HG03571 (cell line): ENCODE measurements around the gene DCAF4.
"Not testable (repeated sequence)": the region's sequence is repeated elsewhere in the genome, so short reads cannot be mapped to it uniquely, and the experiment has no call there.

Experiments used
- ATAC-seq: cut with Tn5 transposase; IDR thresholded peaks from one replicate; pipeline ENCODE4 v1.9.1; 2021; ENCODE audit not compliant: unreplicated experiment

DCAF4 gene

GRCh38 chr14:72929316-72930080 is 3.2 kb downstream of the DCAF4 start:
- ATAC-seq, result no peak

GRCh38 chr14:72932893-72933292 is 6.6 kb downstream of the DCAF4 start:
- ATAC-seq, result no peak

- ATAC-seq, result no peak
Measured at GRCh38 chr14:72939630-72940029, 13.4 kb downstream of the DCAF4 start.

GRCh38 chr14:72941286-72941985 is 15.2 kb downstream of the DCAF4 start:
- no peak for ATAC-seq

DNA sequence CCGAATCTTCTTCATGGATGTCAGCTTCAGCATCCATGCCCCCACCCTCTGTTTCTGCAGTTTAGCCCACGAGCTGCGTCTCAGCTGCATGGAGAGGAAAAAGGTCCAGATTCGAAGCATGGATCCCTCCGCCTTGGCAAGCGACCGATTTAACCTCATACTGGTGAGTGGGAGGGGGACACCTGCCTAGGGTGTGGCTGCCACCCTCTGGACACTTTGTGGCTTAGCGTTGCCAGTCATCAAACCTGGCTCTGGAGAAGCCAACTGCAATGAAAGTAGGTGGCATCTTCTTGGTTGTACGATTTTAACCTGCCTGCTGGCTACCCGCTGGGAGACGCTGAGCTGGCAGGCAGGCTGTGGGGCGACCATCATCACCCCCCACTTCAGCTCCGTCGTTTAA is 16.7 kb downstream of the DCAF4 start:
- no peak for ATAC-seq

DNA sequence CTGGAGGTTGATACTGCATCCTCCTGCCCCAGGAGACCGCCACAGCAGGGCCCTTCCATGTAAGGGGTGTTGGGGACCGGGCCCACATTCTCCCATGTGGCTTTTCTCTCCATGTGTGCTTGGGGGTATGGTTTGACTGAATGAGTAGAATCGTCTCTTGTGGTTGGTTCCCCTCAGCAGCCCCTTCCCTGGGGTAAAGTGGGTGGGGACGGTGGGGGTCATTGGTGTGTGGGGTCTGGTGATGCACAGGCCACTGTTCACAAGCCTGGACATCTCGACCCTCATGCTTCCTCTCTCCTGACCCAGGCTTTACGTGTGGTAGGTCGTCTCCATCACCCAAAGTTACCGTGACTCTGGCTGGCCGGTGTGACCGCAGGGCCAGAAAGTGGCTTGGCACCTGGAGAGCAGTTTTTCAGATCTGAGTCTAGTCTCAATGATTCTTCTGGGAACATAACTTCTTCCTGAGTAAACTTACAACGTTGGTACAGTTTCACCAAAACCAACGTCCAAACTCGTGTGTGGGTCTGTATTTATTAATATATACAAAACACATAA is 17.7 kb downstream of the DCAF4 start:
- no peak for ATAC-seq

GRCh38 chr14:72945356-72946027 is 19.2 kb downstream of the DCAF4 start:
- ATAC-seq, result no peak

- no peak for ATAC-seq
Measured at GRCh38 chr14:72946491-72946890, 20.2 kb downstream of the DCAF4 start.

- no peak for ATAC-seq
Measured at GRCh38 chr14:72947366-72948160, 21.3 kb downstream of the DCAF4 start.

GRCh38 chr14:72948481-72949138 is 22.3 kb downstream of the DCAF4 start:
- no peak for ATAC-seq

- ATAC-seq, result no peak
Measured at GRCh38 chr14:72952171-72952570, 25.9 kb downstream of the DCAF4 start.

DNA sequence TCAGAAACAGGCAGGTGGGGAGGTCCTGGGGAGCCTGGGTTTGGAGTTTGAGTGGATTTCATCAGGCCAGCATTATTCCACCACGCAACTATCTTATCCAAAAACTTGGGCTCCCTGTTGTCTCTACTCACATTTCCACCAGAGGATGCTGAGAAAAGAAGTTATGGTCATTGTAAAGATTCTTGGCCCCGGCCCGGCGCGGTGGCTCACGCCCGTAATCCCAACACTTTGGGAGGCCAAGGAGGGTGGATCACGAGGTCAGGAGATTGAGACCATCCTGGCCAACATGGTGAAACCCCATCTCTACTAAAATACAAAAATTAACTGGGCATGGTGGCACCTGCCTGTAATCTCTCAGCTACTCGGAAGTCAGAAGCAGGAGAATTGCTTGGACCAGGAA is 30.5 kb downstream of the DCAF4 start:
- not testable (repeated sequence) for ATAC-seq

- ATAC-seq, result no peak
Measured at GRCh38 chr14:72957213-72957612, 30.9 kb downstream of the DCAF4 start.

GRCh38 chr14:72958548-72958947 is 32.3 kb downstream of the DCAF4 start:
- no peak for ATAC-seq

- ATAC-seq, result not testable (repeated sequence)
Measured at GRCh38 chr14:72961016-72961415, 34.8 kb downstream of the DCAF4 start.

DNA sequence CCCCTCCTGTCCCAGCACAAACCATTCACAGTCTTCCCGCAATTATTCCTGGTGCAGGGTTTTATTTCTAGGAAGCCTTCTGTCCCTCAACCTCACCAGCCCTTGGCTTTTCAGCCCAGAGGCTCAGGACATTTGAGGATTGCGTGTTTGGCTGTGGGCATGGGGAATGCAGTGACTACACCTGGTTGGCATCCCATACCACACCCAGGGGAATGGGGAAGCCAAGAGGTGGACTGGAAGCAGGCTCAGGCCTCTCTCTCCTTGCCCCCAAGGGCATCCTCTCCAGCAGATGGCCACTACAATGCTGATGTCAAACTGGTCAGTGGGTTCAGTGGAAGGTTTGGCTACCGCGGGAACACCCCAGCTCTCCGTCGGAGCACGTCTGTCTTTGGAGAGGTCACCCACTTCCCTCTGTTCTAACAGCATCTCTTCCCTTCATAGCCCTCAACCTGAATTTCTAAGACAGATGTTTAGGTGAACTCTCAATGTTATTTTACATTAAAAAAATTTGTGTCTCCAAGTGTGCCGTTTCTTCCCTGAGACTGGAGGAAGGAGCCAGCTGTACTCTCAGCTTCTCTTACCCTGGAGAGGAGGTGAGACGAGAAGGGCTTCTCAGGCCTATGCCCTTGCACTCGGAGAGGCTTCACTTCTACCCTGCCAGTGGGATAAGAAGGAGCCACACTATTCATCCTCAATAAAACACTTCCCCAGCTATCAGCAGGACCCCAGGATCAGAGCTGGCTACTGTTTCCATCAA is 35.5 kb downstream of the DCAF4 start:
- ATAC-seq, result no peak

DNA sequence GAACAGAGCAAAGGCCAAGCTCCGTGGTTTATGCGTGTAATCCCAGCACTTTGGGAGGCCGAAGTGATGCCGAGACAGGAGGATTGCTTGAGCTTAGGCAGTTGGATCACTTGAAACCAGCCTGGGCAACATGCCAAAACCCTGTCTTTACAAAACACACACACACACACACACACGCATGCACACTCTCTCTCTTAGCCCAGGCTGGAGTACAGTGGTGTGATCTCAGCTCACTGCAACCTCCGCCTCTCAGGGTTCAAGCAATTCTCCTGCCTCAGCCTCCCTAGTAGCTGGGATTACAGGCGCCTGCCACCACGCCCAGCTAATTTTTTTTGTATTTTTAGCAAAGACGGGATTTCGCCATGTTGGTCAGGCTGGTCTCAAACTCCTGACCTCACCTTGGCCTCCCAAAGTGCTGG is 36.1 kb downstream of the DCAF4 start:
- ATAC-seq, result not testable (repeated sequence)

DNA sequence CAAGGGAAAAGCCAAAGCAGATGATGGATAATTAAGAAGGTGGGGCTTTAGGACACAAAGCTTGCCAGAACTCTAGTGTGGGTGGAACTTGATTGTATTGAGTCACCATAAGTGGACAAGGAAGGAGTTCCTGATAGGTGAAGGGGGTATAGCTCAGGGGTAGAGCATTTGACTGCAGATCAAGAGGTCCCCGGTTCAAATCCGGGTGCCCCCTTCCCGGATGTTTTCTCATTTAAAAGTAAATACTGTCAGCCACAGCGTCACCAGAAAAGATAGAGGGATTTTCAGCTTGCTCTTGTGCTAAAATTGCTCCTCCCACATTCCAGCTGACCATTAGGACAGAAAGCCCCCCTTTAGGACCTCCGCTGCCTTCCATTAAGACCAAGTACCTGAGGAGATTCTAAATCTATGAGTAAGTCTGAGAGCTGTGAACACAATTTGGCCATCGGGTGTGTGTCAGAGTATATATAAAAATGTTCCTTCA is 36.6 kb downstream of the DCAF4 start:
- no peak for ATAC-seq

DNA sequence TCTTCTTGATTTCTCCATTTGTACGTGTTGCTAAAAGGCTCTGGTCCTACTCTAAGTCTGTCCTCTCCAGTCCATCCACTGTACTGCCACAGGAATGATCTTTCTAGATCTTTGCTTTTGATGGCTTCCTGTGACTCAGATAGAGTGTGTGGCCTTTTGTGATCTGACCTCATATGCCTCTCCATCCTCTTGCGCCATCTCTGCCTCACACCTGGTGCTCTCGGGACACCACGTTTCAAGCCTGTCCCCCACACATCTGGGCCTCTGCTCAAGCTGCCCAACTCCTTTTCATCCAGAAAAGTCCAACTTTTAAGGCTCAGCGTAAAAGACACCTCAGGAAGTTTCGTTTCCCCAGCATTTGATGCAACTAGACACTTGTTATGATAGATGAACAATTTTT is 39.0 kb downstream of the DCAF4 start:
- no peak for ATAC-seq
